22Rv1 (cell line): Measurements from ENCODE around the gene MMAB.

Experiments
- H3K27ac ChIP-seq: fragments of 450-650 bp; 2 replicates; pipeline ENCODE4 v1.5.1; 2017
- ZFX ChIP-seq: fragments of 450-650 bp; IDR thresholded peaks from 2 replicates; pipeline ENCODE4 v1.6.1; 2017; ENCODE audit warnings: antibody characterized with exemption, borderline replicate concordance
- TF ChIP-seq, protein P1 (sequence below): fragments of 450-650 bp; IDR thresholded peaks from 2 replicates; pipeline ENCODE4 v1.5.1; 2017; ENCODE audit warnings: mild to moderate bottlenecking

The MMAB gene

DNA sequence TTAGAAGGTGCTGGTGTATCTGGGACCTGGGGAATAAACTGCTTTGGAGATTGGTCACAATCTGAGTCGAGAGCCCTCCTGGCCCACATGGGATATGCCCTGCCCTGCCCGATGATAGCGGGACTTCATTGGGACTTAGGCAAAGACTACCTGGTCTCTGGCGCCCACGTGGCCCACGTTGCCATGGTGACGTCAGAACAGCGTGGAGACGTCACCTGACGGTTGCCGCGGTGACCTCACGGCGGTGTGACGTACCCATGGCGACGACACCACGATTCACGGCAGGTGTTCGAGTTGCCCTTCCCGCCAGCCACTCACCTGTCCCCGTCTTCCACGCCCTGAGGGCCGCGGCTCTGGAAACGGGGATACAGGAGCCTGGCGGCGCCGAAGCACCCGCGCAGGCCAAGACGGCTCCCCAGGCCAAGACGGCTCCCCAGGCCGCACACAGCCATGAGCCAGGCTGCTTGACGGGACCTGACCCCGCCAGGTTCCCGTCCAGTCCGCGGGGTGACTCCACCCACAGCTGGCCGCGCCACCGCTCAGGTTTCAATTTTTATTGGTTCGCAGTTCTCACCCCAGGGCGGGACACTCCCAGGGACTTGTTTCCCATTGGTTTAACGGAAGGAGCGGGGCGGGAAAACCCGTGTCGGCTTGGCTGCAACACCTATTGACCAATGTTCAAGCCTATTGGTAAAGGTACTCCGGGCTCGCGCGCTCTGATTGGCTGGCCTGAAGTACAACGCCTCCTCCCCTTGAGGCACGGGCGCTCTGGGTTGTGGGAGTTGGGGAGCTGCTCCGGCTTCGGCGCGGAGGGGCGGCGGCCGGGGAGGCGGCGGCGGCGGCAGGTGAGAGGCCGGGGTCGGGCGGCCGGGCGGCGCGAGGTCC lies at the start of gene MMAB, which contains the start of gene MVK:
MMAB (minus strand) TSS at position 476 of the 885 bp plus-strand sequence; CDS start at position 452, 24 bp downstream.
MVK (plus strand) TSS at position 766 of the 885 bp plus-strand sequence. CDS start 1,029 bp downstream, outside the sequence.
- H3K27ac ChIP-seq: peak within 1 kb of the TSS; percentile 85
- no peak for TF ChIP-seq ZFX
- TF ChIP-seq, protein P1, sequence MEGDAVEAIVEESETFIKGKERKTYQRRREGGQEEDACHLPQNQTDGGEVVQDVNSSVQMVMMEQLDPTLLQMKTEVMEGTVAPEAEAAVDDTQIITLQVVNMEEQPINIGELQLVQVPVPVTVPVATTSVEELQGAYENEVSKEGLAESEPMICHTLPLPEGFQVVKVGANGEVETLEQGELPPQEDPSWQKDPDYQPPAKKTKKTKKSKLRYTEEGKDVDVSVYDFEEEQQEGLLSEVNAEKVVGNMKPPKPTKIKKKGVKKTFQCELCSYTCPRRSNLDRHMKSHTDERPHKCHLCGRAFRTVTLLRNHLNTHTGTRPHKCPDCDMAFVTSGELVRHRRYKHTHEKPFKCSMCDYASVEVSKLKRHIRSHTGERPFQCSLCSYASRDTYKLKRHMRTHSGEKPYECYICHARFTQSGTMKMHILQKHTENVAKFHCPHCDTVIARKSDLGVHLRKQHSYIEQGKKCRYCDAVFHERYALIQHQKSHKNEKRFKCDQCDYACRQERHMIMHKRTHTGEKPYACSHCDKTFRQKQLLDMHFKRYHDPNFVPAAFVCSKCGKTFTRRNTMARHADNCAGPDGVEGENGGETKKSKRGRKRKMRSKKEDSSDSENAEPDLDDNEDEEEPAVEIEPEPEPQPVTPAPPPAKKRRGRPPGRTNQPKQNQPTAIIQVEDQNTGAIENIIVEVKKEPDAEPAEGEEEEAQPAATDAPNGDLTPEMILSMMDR: no peak

DNA sequence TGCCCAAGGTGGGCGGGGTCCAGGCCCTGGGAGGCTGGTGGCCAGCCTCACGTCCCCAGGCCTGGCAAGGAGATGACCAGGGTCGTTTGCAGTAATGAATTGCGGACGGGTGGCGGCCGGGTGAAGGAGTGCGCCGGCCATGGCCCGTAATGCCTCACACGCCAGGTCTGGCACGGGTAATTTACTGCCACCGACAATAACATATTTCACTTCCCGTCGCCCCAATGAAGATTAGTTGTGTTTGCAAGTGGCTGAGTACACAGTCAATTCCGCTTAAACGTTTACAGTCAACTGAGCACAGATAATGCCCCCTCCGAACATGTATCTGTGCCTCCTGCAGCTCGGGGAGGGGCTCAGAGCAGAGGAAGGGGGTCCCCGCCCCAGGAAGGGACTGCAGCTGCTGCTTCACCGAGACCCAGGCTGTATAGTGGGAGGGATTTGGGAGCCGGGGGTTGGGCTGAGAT lies 48.6 kb upstream of the MMAB start:
- TF ChIP-seq, protein P1: no peak
- no peak for TF ChIP-seq ZFX
- no peak overlapping the region for H3K27ac ChIP-seq

DNA sequence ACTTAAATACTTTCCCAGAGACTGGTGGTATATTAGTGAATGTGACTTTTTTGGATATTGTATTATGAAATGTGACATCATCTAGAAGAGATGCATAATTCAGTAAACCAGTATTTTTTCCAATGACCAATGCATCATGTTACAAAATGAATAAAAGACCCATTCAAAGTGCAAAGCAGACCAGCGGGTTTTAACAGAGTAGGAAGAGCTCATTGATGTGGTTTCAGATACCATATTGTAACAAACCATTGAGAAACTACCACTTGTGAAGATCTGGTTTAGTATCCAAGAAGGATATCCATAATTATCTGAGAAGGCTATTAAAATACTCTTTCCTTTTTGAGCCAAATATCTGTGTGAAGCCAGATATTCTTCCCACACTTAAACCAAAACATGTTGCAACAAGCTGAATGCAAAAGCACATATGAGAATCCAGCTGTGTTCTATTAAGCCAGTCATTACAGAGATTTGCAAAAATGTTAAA lies 47.9 kb upstream of the MMAB start:
- no peak overlapping the region for H3K27ac ChIP-seq
- TF ChIP-seq ZFX: no peak
- TF ChIP-seq, protein P1: no peak

DNA sequence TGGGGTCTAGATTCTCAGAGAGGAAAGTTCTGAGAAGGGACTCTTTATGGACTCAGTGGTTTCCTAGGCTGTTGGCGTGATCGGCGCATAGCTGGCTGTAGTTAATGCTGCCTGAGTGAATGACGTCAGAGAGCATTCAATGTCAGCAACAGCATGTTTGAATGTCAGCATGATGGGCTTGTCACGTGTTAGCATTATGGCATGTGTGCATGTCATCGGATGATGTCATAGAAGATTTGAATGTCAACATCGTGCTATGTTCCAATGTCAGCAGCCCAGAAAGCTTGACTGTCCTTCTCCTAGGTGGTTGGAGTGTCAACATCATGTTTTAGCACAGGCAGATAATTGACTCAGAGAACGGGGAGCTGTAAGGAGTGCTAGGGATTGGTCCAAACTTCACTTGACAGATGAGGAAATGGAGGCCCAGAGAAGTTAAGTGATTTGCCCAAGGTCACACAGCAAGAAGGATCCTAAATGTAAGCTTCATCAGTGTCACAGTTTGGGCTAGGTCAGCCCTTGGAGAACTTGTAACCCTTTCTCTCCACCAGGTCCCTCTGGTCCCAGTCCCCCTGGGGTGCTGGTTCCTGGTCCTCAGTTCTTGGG lies 45.8 kb upstream of the MMAB start:
- TF ChIP-seq ZFX: no peak
- H3K27ac ChIP-seq: no peak overlapping the region

DNA sequence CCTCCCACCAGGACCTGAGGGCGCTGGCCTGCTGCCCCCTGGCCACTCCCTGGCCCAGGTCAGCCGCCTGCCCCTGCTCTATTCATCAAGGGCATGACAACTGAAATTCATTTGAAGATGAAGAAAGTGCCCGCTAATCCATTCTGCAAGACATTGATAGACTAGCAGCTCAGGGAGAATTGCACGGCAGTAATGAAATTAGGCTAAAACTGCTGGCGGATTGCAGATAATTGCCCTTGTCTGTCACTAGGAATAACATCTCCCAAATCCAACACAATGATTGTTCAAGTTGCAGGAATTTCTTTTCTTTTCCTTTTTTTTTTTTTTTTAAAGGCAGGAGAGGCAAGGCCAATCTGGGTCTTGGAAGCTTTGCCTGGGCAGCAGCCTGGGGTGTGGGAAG lies 44.8 kb upstream of the MMAB start:
- TF ChIP-seq, protein P1: no peak
- TF ChIP-seq ZFX: no peak
- H3K27ac ChIP-seq: no peak overlapping the region

DNA sequence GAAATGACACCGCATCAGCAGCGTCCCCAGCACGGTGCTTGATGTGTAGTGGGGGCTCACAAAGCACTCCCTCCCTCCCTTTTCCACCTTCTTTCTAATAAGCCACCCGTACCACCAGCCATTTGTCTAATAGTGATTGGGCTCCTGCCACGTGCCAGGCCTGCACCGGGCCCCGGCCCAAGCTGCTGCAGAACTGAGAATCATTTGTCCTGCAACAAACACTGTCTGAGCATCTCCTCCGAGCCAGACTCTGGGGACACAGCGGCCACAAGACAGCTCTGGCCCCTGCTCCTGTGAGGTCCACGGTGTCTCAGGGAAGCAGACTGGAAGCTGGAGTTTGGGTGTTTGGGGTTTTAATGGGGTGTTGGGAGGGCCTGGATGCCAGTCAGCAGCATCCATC lies 44.2 kb upstream of the MMAB start:
- H3K27ac ChIP-seq: no peak overlapping the region

DNA sequence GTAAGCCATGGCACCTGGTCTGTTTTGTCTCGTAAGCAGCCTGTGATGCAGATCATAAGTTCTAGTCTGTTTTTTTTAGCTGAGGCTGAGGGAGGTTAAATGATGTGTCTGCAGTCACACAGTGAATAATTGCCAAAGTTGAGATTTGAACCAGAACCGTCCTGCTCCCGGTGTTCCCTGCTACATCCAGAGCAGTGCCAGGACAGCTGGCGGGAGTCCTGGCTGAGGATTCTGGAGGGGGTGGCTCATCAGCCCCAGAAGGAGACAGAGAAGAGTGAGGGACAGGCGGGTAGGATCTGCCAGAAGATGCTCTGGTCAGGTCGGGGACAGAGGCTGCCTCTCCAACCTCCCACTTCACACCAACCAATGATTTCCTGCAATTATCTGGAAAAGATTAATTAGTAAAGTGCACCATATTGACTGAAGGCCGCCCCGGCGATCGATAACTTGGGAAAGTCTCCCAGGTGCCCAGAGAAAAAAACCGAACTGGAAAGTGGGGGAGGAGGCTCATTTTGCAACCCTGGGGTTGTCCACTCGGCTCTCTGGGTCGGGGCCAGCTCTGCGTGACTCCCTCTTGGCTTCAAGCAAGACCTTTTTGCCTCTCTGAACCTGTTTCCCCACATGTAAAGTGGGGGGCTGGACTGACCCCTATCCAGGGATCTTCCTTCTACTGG lies 42.4 kb upstream of the MMAB start:
- TF ChIP-seq ZFX: no peak
- TF ChIP-seq, protein P1: no peak
- no peak overlapping the region for H3K27ac ChIP-seq

More for the DNA sequence above, 44.2 kb upstream of the MMAB start:
- no peak for TF ChIP-seq ZFX
